Lower lobe of right lung (tissue), 2 donors: ENCODE results near the gene SELPLG. TPM values are rescaled to one million over a fixed set of nuclear protein-coding genes. Genes with fewer than 3 reads are reported as not detected.
A peak's percentile ranks its signal among the peaks of the same experiment; 100 is the strongest.
"Not testable (repeated sequence)": the region's sequence is repeated elsewhere in the genome, so short reads cannot be mapped to it uniquely, and the experiment has no call there.

Source experiments
- ATAC-seq, 2 donors: fragments of 200-7000 bp; cut with Tn5 transposase; one replicate each; pipeline ENCODE4 v1.9.1; 2020 to 2022; ENCODE audit warnings: mild to moderate bottlenecking in 2 of 2, moderate library complexity in 2 of 2
- DNase-seq: peaks from one replicate; pipeline ENCODE4 v3.0.0-alpha.2; 2020
- H3K27ac ChIP-seq: fragments of 200-600 bp; one replicate; pipeline ENCODE4 v1.8.0; 2022
- H3K27me3 ChIP-seq: fragments of 200-600 bp; one replicate; pipeline ENCODE4 v1.8.0; 2022; ENCODE audit warnings: low read depth
- H3K36me3 ChIP-seq: fragments of 200-600 bp; one replicate; pipeline ENCODE4 v1.8.0; 2022; ENCODE audit warnings: mild to moderate bottlenecking
- H3K4me1 ChIP-seq: fragments of 200-600 bp; one replicate; pipeline ENCODE4 v1.8.0; 2022
- H3K4me3 ChIP-seq: fragments of 200-600 bp; one replicate; pipeline ENCODE4 v1.8.0; 2022; ENCODE audit warnings: mild to moderate bottlenecking
- H3K9me3 ChIP-seq: fragments of 200-600 bp; one replicate; pipeline ENCODE4 v1.8.0; 2022
- intact Hi-C: fragments of 100-400 bp; cut with DNase I; formaldehyde crosslinking; loops from one replicate; pipeline ENCODE4 v1.11.0; 2022
- total RNA-seq: library from RNA; stranded (reverse); fragmentation: NEBNext Ultra II Directional; extraction: Animal tissue kit (Norgen Biotek cat#: 25700); gene quantifications from one replicate; pipeline ENCODE4 v1.2.1, GENCODE V29; 2021
- TF ChIP-seq, protein P1 (sequence below): fragments of 200-600 bp; IDR thresholded peaks from one replicate; pipeline ENCODE4 v1.8.0; 2022; ENCODE audit warnings: antibody characterized with exemption, mild to moderate bottlenecking
- donor health status: DM: no; HTN: yes; CAD: no; lungs with severe emphysema.

Gene SELPLG
- total RNA-seq, 1 donor from 2014 or later: 59.9 TPM

GRCh38 chr12:108664338-108665258 is 30.9 kb upstream of the SELPLG start:
- DNase-seq (peak; percentile 80), ATAC-seq (peak; percentile 96 to 97)
- Histone ChIP-seq H3K4me3 (no peak overlapping the region), H3K9me3 (no peaks in the 10 kb centered on the region), H3K4me1 (peaks cover 63% of the 10 kb centered on the region), H3K27ac (peak overlapping the region; percentile 73), H3K27me3 (no peaks in the 10 kb centered on the region), H3K36me3 (peaks cover 18% of the 10 kb centered on the region)
- TF ChIP-seq, protein P1, sequence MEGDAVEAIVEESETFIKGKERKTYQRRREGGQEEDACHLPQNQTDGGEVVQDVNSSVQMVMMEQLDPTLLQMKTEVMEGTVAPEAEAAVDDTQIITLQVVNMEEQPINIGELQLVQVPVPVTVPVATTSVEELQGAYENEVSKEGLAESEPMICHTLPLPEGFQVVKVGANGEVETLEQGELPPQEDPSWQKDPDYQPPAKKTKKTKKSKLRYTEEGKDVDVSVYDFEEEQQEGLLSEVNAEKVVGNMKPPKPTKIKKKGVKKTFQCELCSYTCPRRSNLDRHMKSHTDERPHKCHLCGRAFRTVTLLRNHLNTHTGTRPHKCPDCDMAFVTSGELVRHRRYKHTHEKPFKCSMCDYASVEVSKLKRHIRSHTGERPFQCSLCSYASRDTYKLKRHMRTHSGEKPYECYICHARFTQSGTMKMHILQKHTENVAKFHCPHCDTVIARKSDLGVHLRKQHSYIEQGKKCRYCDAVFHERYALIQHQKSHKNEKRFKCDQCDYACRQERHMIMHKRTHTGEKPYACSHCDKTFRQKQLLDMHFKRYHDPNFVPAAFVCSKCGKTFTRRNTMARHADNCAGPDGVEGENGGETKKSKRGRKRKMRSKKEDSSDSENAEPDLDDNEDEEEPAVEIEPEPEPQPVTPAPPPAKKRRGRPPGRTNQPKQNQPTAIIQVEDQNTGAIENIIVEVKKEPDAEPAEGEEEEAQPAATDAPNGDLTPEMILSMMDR: peak; percentile 90
- intact Hi-C loops: loop anchor here (5.0 kb wide), 1 partner anchor 138 kb away; no protein-coding TSS in a partner anchor

DNA sequence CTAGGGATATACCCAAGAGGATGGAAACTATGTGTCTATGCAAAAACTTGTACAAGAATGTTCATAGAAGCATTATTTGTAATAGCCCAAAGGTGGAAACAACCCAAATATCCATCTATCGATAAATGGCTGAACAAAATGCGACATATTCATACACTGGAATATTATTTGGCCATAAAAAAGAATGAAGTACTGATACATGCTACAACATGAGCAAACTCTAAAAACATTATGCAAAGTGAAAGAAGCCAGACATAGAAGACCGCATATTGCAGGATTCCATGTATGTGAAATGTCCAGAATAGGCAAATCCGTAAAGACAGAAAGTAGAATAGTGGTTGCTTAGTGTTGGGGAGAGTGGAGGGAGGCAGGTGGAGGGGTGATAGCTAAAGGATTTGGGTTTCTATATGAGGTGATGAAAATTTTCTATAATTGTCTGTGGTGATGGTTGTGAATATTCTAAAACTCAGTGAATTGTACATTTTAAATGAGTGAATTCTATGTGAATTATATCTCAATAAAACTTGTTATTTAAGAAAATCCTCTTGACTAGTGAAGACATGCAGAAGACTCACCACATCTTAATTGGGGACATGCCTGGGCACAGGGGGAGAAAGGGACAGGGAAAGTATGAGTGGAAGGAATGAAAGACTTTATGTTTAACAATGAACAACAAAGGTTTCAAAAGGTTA is 29.8 kb upstream of the SELPLG start:
- DNase-seq (no peak), ATAC-seq (no peak)
- H3K4me1 ChIP-seq: peaks cover 58% of the 10 kb centered on the region
- no peaks in the 10 kb centered on the region for H3K27me3 ChIP-seq
- TF ChIP-seq, protein P1: no peak
- peak overlapping the region; percentile 73 for H3K27ac ChIP-seq
- intact Hi-C loops: no loop called here
- H3K9me3 ChIP-seq: no peaks in the 10 kb centered on the region
- peaks cover 24% of the 10 kb centered on the region for H3K36me3 ChIP-seq
- no peak overlapping the region for H3K4me3 ChIP-seq

DNA sequence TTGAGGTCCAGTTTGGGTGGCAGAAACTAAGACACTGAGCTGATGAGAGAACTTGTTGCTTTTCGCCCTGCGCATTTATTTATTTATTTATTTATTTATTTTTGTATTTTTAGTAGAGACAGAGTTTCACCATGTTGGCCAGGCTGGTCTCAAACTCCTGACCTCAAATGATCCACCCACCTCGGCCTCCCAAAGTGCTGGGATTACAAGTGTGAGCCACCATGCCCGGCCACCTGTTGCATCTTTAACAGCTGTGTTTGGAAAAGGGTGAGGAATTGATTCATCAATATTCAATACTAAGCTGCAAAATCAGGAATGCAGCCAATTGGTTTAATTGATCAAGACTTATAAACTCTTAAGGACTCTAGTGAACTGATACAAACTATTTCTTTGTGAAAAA is 24.4 kb upstream of the SELPLG start:
- intact Hi-C loops, H3K9me3 ChIP-seq, DNase-seq, H3K4me1 ChIP-seq, H3K27me3 ChIP-seq, H3K4me3 ChIP-seq, H3K27ac ChIP-seq, ATAC-seq: not testable (repeated sequence)
- H3K36me3 ChIP-seq: peaks cover 63% of the 10 kb centered on the region

DNA sequence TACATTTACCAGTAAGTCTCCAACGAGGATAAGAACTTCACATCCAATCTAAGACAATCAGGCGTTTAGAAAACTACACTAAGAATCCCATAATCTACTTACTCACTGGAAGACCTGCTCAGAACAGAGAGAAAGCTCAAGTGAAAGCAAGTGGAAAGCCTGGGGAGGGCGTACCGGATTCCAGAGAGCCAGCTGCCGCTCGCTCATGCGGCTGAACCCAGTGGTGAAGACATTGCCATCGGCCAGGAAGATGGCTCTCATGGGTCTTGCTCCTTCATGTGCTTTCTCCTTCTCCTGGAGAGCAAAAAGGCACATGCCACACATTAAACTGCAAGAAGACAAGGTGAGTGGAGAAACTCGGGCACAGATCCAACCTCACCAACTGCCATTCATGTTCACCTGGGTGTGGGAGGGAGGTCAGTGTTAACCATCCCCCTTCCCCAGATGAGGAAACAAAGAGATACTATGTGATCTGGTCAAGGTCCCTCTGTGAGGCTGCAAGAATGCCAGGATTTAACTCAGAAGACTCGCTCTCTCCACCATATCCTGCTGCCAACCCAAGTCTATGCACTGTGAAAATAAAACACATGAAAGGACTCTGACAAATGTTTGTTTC is 23.5 kb upstream of the SELPLG start:
- ATAC-seq (peak; percentile 27 to 48), DNase-seq (no peak)
- H3K27me3 ChIP-seq: no peaks in the 10 kb centered on the region
- TF ChIP-seq, protein P1: no peak
- H3K4me1 ChIP-seq: no peaks in the 10 kb centered on the region
- H3K27ac ChIP-seq: no peak overlapping the region
- H3K9me3 ChIP-seq: no peaks in the 10 kb centered on the region
- H3K4me3 ChIP-seq: no peak overlapping the region
- intact Hi-C loops: no loop called here
- peaks cover 72% of the 10 kb centered on the region for H3K36me3 ChIP-seq

GRCh38 chr12:108656247-108656646 is 22.6 kb upstream of the SELPLG start:
- H3K9me3 ChIP-seq, H3K27me3 ChIP-seq, H3K4me3 ChIP-seq, H3K27ac ChIP-seq, H3K4me1 ChIP-seq, intact Hi-C loops, ATAC-seq, DNase-seq: not testable (repeated sequence)
- peaks cover 76% of the 10 kb centered on the region for H3K36me3 ChIP-seq

DNA sequence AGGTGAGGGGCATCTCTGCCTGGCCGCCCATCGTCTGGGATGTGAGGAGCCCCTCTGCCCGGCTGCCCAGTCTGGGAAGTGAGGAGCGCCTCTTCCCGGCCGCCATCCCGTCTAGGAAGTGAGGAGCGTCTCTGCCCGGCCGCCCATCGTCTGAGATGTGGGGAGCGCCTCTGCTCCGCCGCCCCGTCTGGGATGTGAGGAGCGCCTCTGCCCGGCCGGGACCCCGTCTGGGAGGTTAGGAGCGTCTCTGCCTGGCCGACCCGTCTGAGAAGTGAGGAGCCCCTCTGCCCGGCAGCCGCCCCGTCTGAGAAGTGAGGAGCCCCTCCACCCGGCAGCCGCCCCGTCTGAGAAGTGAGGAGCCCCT is 22.1 kb upstream of the SELPLG start:
- peaks cover 78% of the 10 kb centered on the region for H3K36me3 ChIP-seq
- H3K9me3 ChIP-seq, ATAC-seq, H3K27ac ChIP-seq, H3K27me3 ChIP-seq, H3K4me3 ChIP-seq, DNase-seq, intact Hi-C loops, H3K4me1 ChIP-seq: not testable (repeated sequence)

DNA sequence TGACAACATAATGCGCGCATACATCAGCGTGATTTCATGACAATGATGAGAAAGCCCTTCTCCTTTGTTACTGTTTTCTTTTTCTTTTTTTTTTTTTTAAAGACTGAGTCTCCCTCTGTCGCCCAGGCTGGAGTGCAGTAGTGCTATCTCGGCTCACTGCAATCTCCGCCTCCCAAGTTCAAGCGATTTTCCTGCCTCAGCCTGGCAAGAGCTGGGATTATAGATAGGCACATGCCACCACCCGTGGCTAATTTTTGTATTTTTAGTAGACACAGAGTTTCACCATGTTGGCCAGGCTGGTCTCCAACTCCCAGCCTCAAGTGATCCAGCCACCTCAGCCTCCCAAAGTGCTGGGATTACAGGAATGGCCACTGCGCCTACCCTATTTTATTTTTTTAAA is 20.9 kb upstream of the SELPLG start:
- H3K27ac ChIP-seq, H3K9me3 ChIP-seq, H3K4me1 ChIP-seq, ATAC-seq, H3K4me3 ChIP-seq, DNase-seq, intact Hi-C loops, H3K27me3 ChIP-seq: not testable (repeated sequence)
- H3K36me3 ChIP-seq: peaks cover 73% of the 10 kb centered on the region
